Common myeloid progenitor, CD34-positive (primary cell): Measurements from ENCODE around the gene IL21R.

ENCODE experiments used
- CTCF ChIA-PET: fragments of 350-600 bp; sonication (Branson Sonifier 250); formaldehyde crosslinking; loops from one replicate; lab custom pipeline; 2021; ENCODE audit warnings: antibody characterized with exemption; lab: Charles Lee
- POLR2A ChIA-PET: fragments of 350-600 bp; sonication (Branson Sonifier 250); formaldehyde crosslinking; loops from one replicate; lab custom pipeline; 2021; ENCODE audit warnings: antibody characterized with exemption; lab: Charles Lee
- DNase-seq, 3 donors: peaks; one replicate each; pipeline versions ENCODE4 v3.0.0 to v3.0.0-alpha.2; 2013
- H3K27ac ChIP-seq, 2 experiments: 1 replicate in 1 of 2; 2 replicates in 1 of 2; pipeline ENCODE4 v1.7.0; 2013; ENCODE audit warnings: inconsistent platforms in 2 of 2, low read length in 2 of 2, mild to moderate bottlenecking in 2 of 2, low read depth in 1 of 2, moderate library complexity in 1 of 2; ENCODE audit not compliant: severe bottlenecking in 2 of 2, insufficient read depth in 1 of 2, poor library complexity in 1 of 2
- H3K27me3 ChIP-seq, 5 experiments: replicated peaks in 2 of 5; 1 replicate in 3 of 5; 2 replicates in 2 of 5; pipeline versions ENCODE4 v1.6.1 to v1.7.0; 2013; ENCODE audit warnings: low read length in 4 of 5, mild to moderate bottlenecking in 2 of 5, moderate library complexity in 2 of 5, inconsistent platforms in 1 of 5; ENCODE audit not compliant: insufficient read depth in 5 of 5, control insufficient read depth in 4 of 5
- H3K36me3 ChIP-seq, 4 experiments: 1 replicate in 2 of 4; 2 replicates in 2 of 4; pipeline versions ENCODE4 v1.6.1 to v1.7.0; 2013; ENCODE audit warnings: low read length in 3 of 4, control low read depth in 1 of 4, mild to moderate bottlenecking in 1 of 4; ENCODE audit not compliant: control insufficient read depth in 4 of 4, insufficient read depth in 4 of 4
- H3K4me1 ChIP-seq, 4 experiments: 1 replicate in 3 of 4; 2 replicates in 1 of 4; pipeline versions ENCODE4 v1.6.1 to v1.7.1; 2013; ENCODE audit warnings: low read length in 3 of 4, mild to moderate bottlenecking in 3 of 4, control low read depth in 1 of 4, inconsistent platforms in 1 of 4, moderate library complexity in 1 of 4; ENCODE audit not compliant: control insufficient read depth in 4 of 4, insufficient read depth in 4 of 4; ENCODE audit errors: control extremely low read depth in 1 of 4
- H3K4me3 ChIP-seq, 7 experiments: 1 replicate in 4 of 7; 2 replicates in 3 of 7; pipeline versions ENCODE4 v1.5.1 to v1.7.0; 2013; ENCODE audit warnings: mild to moderate bottlenecking in 7 of 7, low read length in 6 of 7, moderate library complexity in 6 of 7, inconsistent platforms in 2 of 7, low read depth in 2 of 7, control low read depth in 1 of 7; ENCODE audit not compliant: insufficient read depth in 4 of 7, control insufficient read depth in 1 of 7; ENCODE audit errors: extremely low read depth in 1 of 7
- H3K9me3 ChIP-seq, 5 experiments: 1 replicate in 4 of 5; 2 replicates in 1 of 5; pipeline versions ENCODE4 v1.6.1 to v1.7.1; 2013; ENCODE audit warnings: low read length in 4 of 5, mild to moderate bottlenecking in 2 of 5, inconsistent platforms in 1 of 5, low read depth in 1 of 5, moderate library complexity in 1 of 5; ENCODE audit not compliant: control insufficient read depth in 4 of 5, insufficient read depth in 2 of 5; ENCODE audit errors: control extremely low read depth in 1 of 5
- WGBS: methylation state at CpG from one replicate; pipeline ENCODE4 v1.1.5; 2013; ENCODE audit not compliant: insufficient coverage; 5-methylcytosine and 5-hydroxymethylcytosine counted together

IL21R gene

GRCh38 chr16:27425961-27426360 is 24.0 kb downstream of the IL21R start:
- ChIA-PET CTCF (interaction anchor here (1.7 to 12.6 kb wide), 4 partner anchors 20 to 191 kb away, joined by 6 to 91 read pairs (median 18); no protein-coding TSS in a partner anchor), POLR2A (no interaction called here)
- no peak for DNase-seq
- no peaks in the 10 kb centered on the region for H3K27me3 ChIP-seq
- H3K36me3 ChIP-seq, result no peaks in the 10 kb centered on the region
- peaks cover 3 to 41% (median 20%) of the 10 kb centered on the region in 4 experiments for H3K4me1 ChIP-seq
- H3K9me3 ChIP-seq, result peaks cover 0 to 21% (median 6%) of the 10 kb centered on the region in 5 experiments
- H3K27ac ChIP-seq, result no peak overlapping the region
- 83% methylated on average over 1 of the region's 1 CpG for WGBS
- H3K4me3 ChIP-seq, result no peak overlapping the region

GRCh38 chr16:27426423-27427408 is 24.7 kb downstream of the IL21R start:
- Histone ChIP-seq H3K4me1 (peaks cover 4 to 48% (median 26%) of the 10 kb centered on the region in 4 experiments), H3K27me3 (no peaks in the 10 kb centered on the region), H3K4me3 (peak overlapping the region in 1 of 7 experiments; percentile 25), H3K36me3 (no peaks in the 10 kb centered on the region), H3K27ac (no peak overlapping the region), H3K9me3 (peaks cover 0 to 19% (median 6%) of the 10 kb centered on the region in 5 experiments)
- POLR2A ChIA-PET, result no interaction called here
- 33% methylated on average over 3 of the region's 7 CpGs for WGBS
- CTCF ChIA-PET, result interaction anchor here (0.9 to 12.6 kb wide), 10 partner anchors 8 to 253 kb away, joined by 3 to 91 read pairs (median 6); partner anchors contain the start of gene IL21R
- DNase-seq, result peak; percentile 65 to 95 (median 92)

GRCh38 chr16:27427538-27427937 is 25.6 kb downstream of the IL21R start:
- CTCF ChIA-PET, result interaction anchor here (0.9 to 12.6 kb wide), 9 partner anchors 9 to 254 kb away, joined by 3 to 91 read pairs (median 5); partner anchors contain the start of gene IL21R
- POLR2A ChIA-PET, result no interaction called here
- H3K4me1 ChIP-seq, result peaks cover 4 to 57% (median 34%) of the 10 kb centered on the region in 4 experiments
- no peaks in the 10 kb centered on the region for H3K36me3 ChIP-seq
- H3K27me3 ChIP-seq, result peaks cover 0 to 2% (median 0%) of the 10 kb centered on the region in 5 experiments
- peaks cover 0 to 12% (median 1%) of the 10 kb centered on the region in 5 experiments for H3K9me3 ChIP-seq
- H3K4me3 ChIP-seq, result peak overlapping the region in 1 of 7 experiments; percentile 25
- DNase-seq, result no peak
- no peak overlapping the region for H3K27ac ChIP-seq
- 92% methylated on average over 2 of the region's 5 CpGs for WGBS

- peaks cover 0 to 2% (median 0%) of the 10 kb centered on the region in 5 experiments for H3K27me3 ChIP-seq
- H3K4me3 ChIP-seq, result no peak overlapping the region
- DNase-seq, result peak; percentile 53 to 67 (median 60)
- POLR2A ChIA-PET, result interaction anchor here (1.1 kb wide), 1 partner anchor 53 kb away, joined by 3 read pairs; no protein-coding TSS in a partner anchor
- no peak overlapping the region for H3K27ac ChIP-seq
- no peaks in the 10 kb centered on the region for H3K36me3 ChIP-seq
- H3K9me3 ChIP-seq, result peaks cover 0 to 5% (median 0%) of the 10 kb centered on the region in 5 experiments
- H3K4me1 ChIP-seq, result peaks cover 4 to 63% (median 40%) of the 10 kb centered on the region in 4 experiments
- CTCF ChIA-PET, result interaction anchor here (1.0 to 12.6 kb wide), 9 partner anchors 9 to 191 kb away, joined by 4 to 91 read pairs (median 5); partner anchors contain the start of gene IL21R
- WGBS, result 79% methylated on average over 4 of the region's 4 CpGs
Measured at GRCh38 chr16:27428026-27428785, 26.2 kb downstream of the IL21R start.

- Histone ChIP-seq H3K4me1 (peaks cover 4 to 74% (median 45%) of the 10 kb centered on the region in 4 experiments), H3K27ac (no peak overlapping the region), H3K9me3 (peaks cover 0 to 2% (median 0%) of the 10 kb centered on the region in 5 experiments), H3K36me3 (peaks cover 0 to 1% (median 0%) of the 10 kb centered on the region in 4 experiments), H3K4me3 (no peak overlapping the region), H3K27me3 (peaks cover 0 to 2% (median 0%) of the 10 kb centered on the region in 5 experiments)
- ChIA-PET POLR2A (interaction anchor here (1.3 kb wide), 1 partner anchor 61 kb away, joined by 3 read pairs; no protein-coding TSS in a partner anchor), CTCF (interaction anchor here (1.0 to 12.6 kb wide), 5 partner anchors 14 to 27 kb away, joined by 3 to 91 read pairs (median 5); no protein-coding TSS in a partner anchor)
- no peak for DNase-seq
- WGBS, result 98% methylated on average over 9 of the region's 11 CpGs
Measured at GRCh38 chr16:27429330-27429871, 27.4 kb downstream of the IL21R start.

GRCh38 chr16:27429981-27430441 is 28.0 kb downstream of the IL21R start:
- POLR2A ChIA-PET, result interaction anchor here (1.3 to 2.9 kb wide), 2 partner anchors 28 to 62 kb away, joined by 3 to 28 read pairs; partner anchors contain the start of gene IL21R
- peak in 1 of 3 donors; percentile 31 for DNase-seq
- no peak overlapping the region for H3K4me3 ChIP-seq
- peaks cover 0 to 1% (median 0%) of the 10 kb centered on the region in 5 experiments for H3K9me3 ChIP-seq
- H3K27ac ChIP-seq, result no peak overlapping the region
- peaks cover 4 to 75% (median 45%) of the 10 kb centered on the region in 4 experiments for H3K4me1 ChIP-seq
- 60% methylated on average over 13 of the region's 16 CpGs for WGBS
- peaks cover 0 to 2% (median 0%) of the 10 kb centered on the region in 5 experiments for H3K27me3 ChIP-seq
- CTCF ChIA-PET, result interaction anchor here (1.0 to 12.6 kb wide), 8 partner anchors 15 to 257 kb away, joined by 3 to 91 read pairs (median 5); partner anchors contain the start of gene IL21R
- peaks cover 0 to 6% (median 0%) of the 10 kb centered on the region in 4 experiments for H3K36me3 ChIP-seq
